PC-9 (cell line): ENCODE measurements around the gene AOAH.

Experiments used
- EZH2 ChIP-seq: fragments of 200-600 bp; sonication (generic); IDR thresholded peaks from 2 replicates; pipeline ENCODE4 v1.8.0; 2017; ENCODE audit warnings: antibody characterized with exemption, low read depth
- TF ChIP-seq, protein P1 (sequence below): fragments of 200-600 bp; sonication (generic); conservative IDR thresholded peaks from 2 replicates; pipeline ENCODE4 v1.6.1; 2017; ENCODE audit warnings: mixed run types, antibody characterized with exemption, mild to moderate bottlenecking, moderate library complexity

DNA sequence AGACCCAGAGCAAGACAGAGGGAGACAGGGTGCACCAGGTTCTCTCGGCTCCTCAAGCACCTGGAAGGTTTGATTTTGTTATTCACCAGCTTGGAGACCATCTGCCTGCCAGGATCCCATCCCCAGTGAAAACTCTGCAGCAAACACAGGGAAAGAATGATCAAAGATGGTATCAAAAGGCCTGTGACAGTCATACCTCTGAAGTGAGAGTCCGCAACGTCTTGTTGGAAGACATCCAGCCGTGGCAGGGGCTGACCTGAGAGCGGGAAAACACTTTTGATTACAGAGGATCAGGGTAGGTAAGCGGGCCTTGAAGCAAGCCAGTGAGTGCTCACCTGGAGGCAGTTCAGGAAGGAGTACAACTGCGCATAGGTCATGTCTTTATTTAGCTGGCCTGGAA is 192.3 kb downstream of the AOAH start:
- TF ChIP-seq, protein P1, sequence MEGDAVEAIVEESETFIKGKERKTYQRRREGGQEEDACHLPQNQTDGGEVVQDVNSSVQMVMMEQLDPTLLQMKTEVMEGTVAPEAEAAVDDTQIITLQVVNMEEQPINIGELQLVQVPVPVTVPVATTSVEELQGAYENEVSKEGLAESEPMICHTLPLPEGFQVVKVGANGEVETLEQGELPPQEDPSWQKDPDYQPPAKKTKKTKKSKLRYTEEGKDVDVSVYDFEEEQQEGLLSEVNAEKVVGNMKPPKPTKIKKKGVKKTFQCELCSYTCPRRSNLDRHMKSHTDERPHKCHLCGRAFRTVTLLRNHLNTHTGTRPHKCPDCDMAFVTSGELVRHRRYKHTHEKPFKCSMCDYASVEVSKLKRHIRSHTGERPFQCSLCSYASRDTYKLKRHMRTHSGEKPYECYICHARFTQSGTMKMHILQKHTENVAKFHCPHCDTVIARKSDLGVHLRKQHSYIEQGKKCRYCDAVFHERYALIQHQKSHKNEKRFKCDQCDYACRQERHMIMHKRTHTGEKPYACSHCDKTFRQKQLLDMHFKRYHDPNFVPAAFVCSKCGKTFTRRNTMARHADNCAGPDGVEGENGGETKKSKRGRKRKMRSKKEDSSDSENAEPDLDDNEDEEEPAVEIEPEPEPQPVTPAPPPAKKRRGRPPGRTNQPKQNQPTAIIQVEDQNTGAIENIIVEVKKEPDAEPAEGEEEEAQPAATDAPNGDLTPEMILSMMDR = no peak
- TF ChIP-seq EZH2 = no peak
